Renal cortex interstitium (tissue), 11 donors: ENCODE data around the gene STK11. TPM values are rescaled to one million over a fixed set of nuclear protein-coding genes. Genes with fewer than 3 reads are reported as not detected.

Experiments used
- DNase-seq, 11 donors: peaks; one replicate each; pipeline ENCODE4 v3.0.0-alpha.2; 2013; ENCODE audit warnings: low read depth in 9 of 11, low spot score in 4 of 11; ENCODE audit errors: extremely low read depth in 1 of 11
- polyA plus RNA-seq, 3 donors: library from polyadenylated mRNA; unstranded; fragments of 120-200 nt; gene quantifications; one replicate each; pipeline ENCODE4 v1.2.1, GENCODE V29; 2013; ENCODE audit not compliant: insufficient read length in 3 of 3

Gene STK11
- polyA plus RNA-seq, 3 donors = 56.8 to 62.2 (median 59.0) TPM

- DNase-seq = no peak
Observed at GRCh38 chr19:1252821-1253513, 47.4 kb downstream of the STK11 start.

GRCh38 chr19:1253514-1254080 is 48.0 kb downstream of the STK11 start:
- DNase-seq = no peak

GRCh38 chr19:1254081-1254527 is 48.5 kb downstream of the STK11 start:
- no peak for DNase-seq

GRCh38 chr19:1254530-1255185 is 49.1 kb downstream of the STK11 start:
- DNase-seq = no peak

- no peak for DNase-seq
Observed at GRCh38 chr19:1255186-1256161, 49.9 kb downstream of the STK11 start.

GRCh38 chr19:1256646-1257474 is 51.3 kb downstream of the STK11 start:
- no peak for DNase-seq

- DNase-seq = no peak
Observed at GRCh38 chr19:1257475-1258162, 52.0 kb downstream of the STK11 start.

GRCh38 chr19:1258163-1258492 is 52.5 kb downstream of the STK11 start:
- DNase-seq = no peak

GRCh38 chr19:1258707-1259205 is 53.2 kb downstream of the STK11 start:
- DNase-seq = no peak

- no peak for DNase-seq
Observed at GRCh38 chr19:1259206-1259875, 53.8 kb downstream of the STK11 start.

- DNase-seq = no peak
Observed at GRCh38 chr19:1259876-1260748, 54.5 kb downstream of the STK11 start.

GRCh38 chr19:1260749-1261537 is 55.4 kb downstream of the STK11 start:
- peak in 10 of 11 donors; percentile 90 to 95 (median 94) for DNase-seq

GRCh38 chr19:1261538-1261797 is 55.9 kb downstream of the STK11 start:
- DNase-seq = no peak

GRCh38 chr19:1261798-1262622 is 56.4 kb downstream of the STK11 start:
- no peak for DNase-seq

- no peak for DNase-seq
Observed at GRCh38 chr19:1262623-1263123, 57.1 kb downstream of the STK11 start.
